Urothelium cell line (cell line): ENCODE results near the gene ERCC8.

ENCODE experiments used
- DNase-seq: peaks from one replicate; pipeline ENCODE4 v3.0.0; 2011; ENCODE audit warnings: low spot score, mixed read lengths
- FAIRE-seq: peaks from 2 replicates; lab custom pipeline; 2011; peaks lifted over from hg19 to GRCh38; lab: Jason Lieb, UNC

The ERCC8 gene

DNA sequence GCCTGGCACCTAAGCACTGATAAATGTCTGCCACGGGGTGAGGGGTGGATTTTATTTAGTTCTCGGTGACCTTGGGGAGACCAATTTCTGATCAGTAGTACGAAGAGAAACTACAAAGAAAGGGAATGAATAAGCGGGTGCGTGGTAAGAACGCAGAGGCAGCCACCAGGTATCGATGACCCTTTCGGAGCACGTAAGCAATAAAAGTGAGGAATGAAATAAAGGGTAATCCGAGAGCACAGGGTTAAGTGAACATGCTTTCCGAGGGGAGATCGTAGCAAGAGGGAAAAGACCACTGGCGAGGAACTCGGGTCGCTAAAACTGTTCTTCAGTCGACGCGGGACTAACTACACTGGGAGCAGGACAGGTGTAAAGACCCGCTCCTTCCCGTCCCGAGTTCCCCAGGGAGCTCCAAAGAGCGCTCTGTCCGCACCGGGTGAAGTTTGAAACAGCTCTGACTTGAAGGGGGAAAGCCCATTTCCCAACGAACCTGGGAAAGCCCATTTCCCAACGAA lies 101.9 kb downstream of the ERCC8 start:
- no peak for FAIRE-seq
- DNase-seq = no peak

DNA sequence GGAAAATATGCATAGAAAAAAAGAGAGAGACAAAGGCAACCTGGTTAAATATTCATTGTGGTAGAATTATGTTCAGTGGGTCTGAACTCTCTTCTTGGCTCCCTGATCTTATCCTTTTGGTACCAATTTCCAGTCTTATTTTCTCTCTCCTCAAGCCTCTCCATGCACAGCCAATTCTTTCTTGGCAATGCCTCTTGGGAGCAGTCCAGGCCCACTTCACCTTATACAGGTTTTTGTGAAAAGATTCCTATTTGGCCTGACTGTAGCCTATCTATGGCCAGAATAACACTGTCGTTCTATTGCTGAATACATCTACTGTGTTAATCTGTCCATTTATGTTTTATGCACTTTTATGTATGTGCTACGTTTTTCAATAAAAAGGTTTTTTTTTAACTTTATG lies 103.5 kb downstream of the ERCC8 start:
- FAIRE-seq (no peak), DNase-seq (no peak)

DNA sequence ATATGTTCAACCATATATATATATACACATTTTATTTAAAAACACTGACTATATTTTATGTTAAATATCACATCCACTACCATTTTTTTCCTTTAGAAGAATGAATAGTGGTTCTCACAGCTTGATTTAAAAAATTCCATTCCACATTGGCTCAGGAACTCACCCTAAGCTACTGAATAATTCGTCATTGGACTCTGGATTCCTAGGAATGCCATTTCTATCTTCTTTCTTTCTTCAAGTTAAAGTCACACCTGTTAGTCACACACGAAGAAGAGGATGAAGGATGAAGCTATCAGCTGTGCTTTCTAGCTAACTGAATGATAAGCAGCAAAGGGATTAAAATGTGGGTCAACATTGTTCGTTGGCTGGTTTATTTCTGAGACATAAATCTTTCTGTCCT lies 108.7 kb downstream of the ERCC8 start:
- no peak for FAIRE-seq
- no peak for DNase-seq

DNA sequence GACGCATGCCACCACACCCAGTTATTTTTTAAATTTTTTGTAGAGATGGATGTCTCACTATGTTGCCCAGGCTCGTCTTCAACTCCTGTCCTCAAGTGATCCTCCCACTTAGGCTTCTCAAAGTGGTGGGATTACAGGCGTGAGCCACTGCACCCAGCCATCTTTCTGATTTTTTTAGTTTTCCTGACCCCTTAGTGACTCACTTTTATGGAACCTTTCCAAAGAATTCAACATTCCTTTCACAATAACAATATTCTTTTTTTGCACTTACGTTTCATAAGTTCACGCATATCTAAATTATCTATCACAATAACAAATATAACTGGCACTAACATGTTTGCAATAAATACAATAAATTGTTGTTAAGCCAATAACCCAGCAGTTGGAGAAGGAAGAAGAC lies 109.3 kb downstream of the ERCC8 start:
- DNase-seq (no peak), FAIRE-seq (no peak)

DNA sequence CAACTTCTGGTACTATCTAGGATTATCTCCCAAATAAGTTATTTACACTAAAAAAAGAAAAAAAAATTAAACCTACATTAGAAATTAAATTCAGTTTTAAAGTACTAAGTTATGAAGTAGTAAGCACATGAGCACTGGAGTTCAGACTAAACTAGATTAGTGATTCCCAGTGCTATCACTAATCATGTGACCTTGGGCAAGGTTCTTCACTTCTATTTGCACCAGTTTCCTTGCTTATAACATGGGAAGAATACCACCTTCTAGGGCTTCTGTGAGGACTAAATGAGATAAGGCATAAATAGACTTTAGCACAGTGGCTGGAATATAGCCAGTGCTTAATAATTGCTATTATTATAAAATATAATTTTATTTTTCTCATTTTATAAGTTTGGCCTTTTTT lies 111.3 kb downstream of the ERCC8 start:
- no peak for DNase-seq
- FAIRE-seq = no peak

DNA sequence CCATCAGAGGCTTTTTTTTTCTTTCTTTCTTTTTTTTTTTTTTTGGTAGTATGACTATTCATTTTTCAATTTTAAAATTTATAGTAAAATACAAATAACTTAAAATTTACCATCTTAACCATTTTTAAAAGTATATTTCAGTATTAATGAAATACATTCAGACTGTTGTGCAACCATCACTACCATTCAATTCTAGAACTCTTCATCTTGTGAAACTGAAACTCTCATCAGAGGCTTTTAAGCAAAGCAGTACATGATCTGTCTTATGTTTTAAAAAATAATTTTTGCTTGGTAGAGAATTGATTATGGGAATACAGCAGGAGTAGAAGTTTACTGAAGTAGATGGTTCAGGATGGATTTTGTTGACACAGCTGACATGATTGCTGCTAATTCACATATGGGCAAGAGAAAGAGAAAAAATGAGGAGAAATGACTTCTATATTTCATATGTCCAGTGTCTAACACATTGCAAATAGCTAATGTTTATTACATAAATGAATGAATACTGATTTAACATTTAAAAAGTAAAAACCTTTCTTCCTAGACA lies 114.2 kb downstream of the ERCC8 start:
- DNase-seq (no peak), FAIRE-seq (no peak)

DNA sequence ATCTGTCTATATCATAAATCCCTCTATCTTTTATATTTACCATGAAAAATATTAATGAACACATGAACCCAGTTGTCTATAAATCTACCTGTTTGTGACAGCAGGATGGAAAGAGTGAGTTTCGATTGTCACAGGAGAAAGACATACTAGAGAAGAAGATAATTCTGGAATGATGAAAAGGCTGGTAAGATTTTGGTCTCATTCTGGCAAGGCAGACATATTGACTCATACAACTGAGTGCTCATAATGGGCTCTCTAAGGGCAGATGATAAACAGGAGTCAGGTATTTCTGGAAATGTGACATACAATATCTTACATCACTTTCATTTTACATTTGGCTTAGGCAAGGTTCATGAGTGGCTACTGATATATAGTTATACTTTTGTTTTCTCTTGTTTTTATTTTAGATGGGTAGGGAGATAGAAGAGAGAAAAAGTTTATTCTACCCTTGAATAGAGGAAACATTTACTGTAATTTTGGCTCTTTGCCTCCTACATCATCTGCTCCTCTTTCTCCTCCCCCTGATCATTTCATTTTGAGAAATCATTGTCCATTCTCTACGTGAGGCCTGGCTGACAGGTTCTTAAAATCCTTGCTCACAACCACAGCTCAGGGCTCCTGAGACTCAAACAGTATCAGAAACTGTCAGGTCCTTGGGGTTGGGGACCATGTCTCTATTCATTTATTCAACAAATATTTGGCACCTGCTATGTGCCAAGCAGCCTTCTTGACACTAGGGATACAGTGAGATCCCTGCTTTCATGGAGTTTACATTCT lies 115.2 kb downstream of the ERCC8 start:
- FAIRE-seq = no peak
- no peak for DNase-seq

DNA sequence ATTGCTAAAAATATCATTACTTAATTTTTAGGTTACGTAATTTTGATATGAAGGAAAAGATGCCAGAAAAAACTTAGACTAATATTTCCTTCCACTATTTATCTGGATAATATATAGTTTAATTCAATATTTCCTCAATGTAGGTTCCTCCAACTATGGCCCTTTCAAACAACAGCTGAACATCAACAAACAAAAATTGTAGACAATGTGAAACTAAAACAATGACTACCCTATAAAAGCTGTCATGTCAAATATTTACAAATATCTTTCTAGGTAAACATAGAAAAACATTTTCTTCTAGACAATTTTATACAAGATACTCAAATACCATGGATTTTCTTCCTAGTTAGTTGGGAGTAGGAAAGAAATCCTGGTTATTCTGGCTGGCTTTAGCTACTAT lies 117.7 kb downstream of the ERCC8 start:
- FAIRE-seq = no peak

DNA sequence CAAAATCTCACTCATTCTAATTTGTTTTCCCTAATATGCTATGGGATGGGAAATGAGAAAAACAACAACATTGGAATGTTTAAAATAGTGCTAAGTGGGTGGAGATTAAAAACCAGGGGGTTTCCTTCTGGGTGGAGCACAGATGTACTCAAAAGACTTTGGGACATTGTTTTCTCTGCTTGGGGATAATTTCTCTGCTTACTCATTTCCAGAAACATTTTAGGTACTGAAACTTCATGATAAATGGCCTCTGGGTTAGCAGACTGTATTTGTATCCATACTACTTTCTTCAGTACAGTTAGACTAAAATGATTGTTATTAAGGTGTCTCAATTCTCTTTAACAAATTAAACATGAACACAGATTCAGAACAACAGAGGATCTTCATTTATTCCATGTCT lies 118.2 kb downstream of the ERCC8 start:
- FAIRE-seq (no peak), DNase-seq (no peak)

More for the DNA sequence above, 117.7 kb downstream of the ERCC8 start:
- no peak for DNase-seq
